GM12864 (cell line): Measurements from ENCODE around the gene LRRC52.

Experiments
- DNase-seq: peaks from one replicate; pipeline ENCODE4 v3.0.0-alpha.2; 2011; ENCODE audit warnings: low read depth
- H3K4me3 ChIP-seq: 2 replicates; pipeline ENCODE4 v1.5.1; 2011; ENCODE audit warnings: mild to moderate bottlenecking, low read depth, low read length, control low read depth
- CTCF ChIP-seq: IDR thresholded peaks from 2 replicates; pipeline ENCODE4 v1.5.1; 2011; ENCODE audit warnings: low read depth, mild to moderate bottlenecking, moderate library complexity, low read length, control low read depth, inconsistent platforms; ENCODE audit errors: missing control alignments

LRRC52 gene

DNA sequence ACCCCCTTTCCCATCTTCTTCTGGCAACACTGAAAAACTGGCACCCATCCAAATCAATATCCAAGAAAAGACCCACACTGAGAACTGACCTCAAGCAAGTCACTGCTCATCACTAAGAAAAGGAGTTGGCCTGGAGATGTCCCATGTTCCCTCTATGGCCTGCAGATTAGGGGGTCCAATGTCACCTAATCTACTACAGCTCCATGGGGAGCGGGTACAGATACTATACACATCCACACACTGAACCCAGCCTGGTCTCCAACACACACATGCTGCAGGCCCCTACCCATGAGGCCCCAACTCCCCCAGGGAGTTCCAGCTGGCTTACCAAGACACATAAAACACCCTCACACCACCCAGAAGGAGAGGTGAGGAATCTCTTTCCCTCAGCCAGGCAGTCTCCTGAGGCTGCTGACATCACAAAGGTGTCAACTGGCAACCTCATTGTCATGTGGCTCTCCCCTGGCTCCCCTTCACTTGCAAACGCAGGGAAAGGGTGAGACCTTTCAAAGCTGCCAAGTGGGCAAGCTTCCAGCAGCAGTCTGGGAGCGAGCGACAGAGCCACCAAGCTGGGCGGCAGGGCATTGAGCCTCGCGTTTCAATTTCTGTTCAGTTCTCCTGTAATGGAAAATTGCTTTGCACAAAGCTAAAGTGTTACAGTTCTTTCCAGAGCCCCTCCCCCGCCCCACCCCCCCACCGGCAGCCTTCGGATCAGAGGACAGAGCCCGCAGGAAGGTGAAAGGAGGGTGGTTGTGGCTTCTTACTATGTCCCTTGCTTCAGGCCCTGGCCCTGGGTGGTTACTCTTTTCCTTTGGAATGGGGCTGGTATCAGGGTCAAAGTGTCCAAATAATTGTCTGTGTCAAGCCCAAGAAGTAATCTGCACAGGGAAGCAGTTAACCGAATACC lies at the start of gene LRRC52:
LRRC52 (plus strand) TSS at position 469 of the 907 bp plus-strand sequence; CDS start at position 766, 297 bp downstream.
- TF ChIP-seq CTCF: no peak
- DNase-seq: no peak
- H3K4me3 ChIP-seq: no peak within 1 kb of the TSS

GRCh38 chr1:165494949-165495857 lies 48.6 kb upstream of the LRRC52 start:
- no peak overlapping the region for H3K4me3 ChIP-seq
- no peak for TF ChIP-seq CTCF
- no peak for DNase-seq

DNA sequence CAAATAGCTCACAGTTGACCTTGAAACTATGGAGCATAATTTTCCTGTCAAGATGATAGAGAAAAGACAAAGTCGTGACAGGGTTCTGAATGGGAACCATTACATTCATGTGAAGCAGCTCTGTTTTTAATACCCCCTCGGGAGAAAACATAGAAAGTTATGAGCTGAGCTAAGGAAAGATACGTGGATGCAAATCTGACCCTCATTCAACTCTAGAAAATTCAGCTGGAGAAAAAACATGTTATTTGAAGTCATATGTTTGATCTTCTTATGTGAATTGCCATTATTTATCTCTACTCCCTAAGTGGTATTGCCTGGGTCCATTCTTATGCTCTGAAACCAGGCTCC lies 48.0 kb upstream of the LRRC52 start:
- H3K4me3 ChIP-seq: no peak overlapping the region
- TF ChIP-seq CTCF: no peak
- no peak for DNase-seq

DNA sequence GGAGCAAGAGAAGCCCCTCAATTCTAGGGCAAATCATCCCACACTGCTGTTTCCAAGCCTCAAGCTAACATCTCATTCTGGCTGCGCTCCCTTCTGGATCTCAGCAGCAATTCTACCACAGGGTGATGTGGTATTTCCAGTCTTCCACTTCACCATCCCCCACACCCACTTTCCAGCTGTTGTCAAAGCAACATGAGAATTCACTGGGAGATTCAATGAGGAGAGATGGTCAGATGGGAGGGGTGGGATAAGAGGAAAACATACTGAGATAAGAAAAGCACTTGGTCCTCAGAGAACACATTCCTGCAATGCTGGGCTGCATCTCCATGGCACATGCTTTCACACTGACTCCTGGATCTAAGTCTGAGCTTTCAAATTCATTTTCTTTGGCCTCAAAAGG lies 47.3 kb upstream of the LRRC52 start:
- no peak for DNase-seq
- no peak for TF ChIP-seq CTCF
- no peak overlapping the region for H3K4me3 ChIP-seq

DNA sequence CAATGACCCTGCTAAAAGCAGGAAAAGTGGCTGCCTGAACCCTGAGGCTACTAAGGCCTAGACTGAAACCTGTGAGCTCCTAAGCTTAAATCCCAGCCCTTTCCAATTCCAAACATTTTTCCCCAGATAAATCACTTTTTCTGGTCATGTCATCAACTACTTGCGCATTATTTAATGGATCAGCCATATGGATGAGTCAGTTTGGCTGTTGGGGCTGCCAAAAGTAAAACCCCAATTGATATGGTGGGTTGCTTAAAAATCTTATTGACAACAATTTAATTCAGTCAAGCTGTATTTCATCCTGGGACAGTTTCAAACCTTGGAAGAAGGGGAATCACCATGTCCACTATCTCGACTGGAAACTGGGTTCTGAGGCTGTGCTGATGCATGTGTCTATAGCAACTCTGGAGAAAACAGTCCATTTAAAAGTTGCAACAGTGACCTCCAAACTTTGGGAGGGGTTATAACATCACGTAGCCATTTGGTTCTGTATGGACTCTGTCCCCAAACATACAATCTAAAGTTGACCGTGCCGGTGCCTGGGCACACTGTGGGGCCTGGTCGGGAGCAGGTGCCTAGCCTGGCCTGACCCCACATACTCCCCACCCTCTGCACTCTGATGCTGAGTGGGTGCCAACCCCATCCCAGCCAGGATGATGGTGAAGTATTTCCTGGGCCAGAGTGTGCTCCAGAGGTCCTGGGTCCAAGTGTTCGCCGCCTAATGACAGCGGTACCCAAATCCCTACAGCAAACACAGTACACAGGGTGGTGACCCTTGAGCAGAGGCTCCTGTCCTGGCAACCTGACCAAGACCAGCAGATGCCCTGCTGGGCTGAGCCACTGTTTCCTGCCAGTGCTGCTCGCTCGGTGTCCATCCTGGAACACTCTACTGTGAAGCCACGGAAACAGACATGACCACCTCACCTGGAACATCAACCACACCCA lies 46.5 kb upstream of the LRRC52 start:
- no peak for TF ChIP-seq CTCF

DNA sequence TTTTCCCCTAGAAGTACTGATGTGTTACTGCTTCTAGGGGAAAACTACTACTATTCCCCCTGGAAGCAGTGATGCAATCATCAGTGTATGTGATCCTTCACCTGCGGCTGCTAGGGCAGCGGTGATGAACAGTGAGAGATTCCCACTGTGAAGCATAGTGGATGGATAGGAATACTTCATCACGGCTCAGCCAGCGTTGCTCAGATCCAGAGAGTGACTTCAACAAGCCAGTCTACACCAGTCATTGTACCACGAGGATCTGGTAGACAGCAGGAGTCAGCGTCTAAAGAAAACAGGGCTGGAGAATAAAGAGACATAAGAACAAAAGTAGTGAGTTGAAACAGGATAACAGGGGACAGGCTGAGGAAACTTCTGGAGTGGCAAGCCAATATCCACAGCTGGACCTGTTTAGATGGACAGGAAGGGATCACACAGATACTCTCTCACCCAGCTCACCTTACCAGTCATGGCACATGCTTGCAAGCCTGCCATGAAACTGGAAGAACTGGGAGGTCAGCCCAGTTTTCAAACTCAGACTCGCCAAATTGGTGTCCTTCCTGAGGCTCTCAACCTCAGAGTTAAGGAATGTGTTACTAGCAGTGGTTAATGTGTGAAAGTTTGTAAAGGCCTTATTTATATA lies 42.4 kb upstream of the LRRC52 start:
- H3K4me3 ChIP-seq: no peak overlapping the region
- TF ChIP-seq CTCF: no peak
- DNase-seq: no peak

More for the DNA sequence above, 46.5 kb upstream of the LRRC52 start:
- no peak for DNase-seq
- H3K4me3 ChIP-seq: no peak overlapping the region
